T-helper 9 cell (primary cell): ENCODE measurements around the gene IHH.

Source experiments
- DNase-seq: peaks from one replicate; pipeline ENCODE4 v3.0.0-alpha.2; 2020
- total RNA-seq, 2 donors: gene quantifications; one replicate each; lab custom pipeline; 2026; lab: John Stamatoyannopoulos, UW

The IHH gene
- 0.35 to 0.48 reads per million in 2 donors for total RNA-seq

- no peak for DNase-seq
These were observed at the start of gene IHH for GRCh38 chr2:219060821-219061791. TSS of gene IHH (minus strand) at chr2:219060921. CDS start at chr2:219060467, 454 bp downstream.

- DNase-seq = no peak
These were observed 48.8 kb upstream of the IHH start for GRCh38 chr2:219109471-219109870.

DNA sequence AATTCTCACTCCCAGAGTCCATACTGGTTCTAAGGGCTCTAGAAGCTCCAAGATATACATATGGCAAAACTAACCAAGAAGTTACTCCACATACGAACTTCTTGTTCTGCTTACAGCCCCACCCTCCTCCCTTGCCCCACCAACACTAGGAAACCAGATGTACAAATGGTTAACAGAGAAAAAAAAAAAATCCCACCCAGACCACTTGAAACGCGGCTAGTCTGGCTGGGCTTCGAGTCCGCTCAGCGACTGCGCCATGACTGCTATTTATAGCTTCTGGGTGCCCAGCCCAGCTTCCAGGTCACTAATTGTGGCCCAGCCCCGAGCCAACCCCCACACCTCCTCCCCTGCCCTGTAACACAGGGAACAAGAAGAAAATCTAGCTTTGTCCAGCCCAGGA lies 47.0 kb upstream of the IHH start:
- DNase-seq = no peak

GRCh38 chr2:219106251-219106650 lies 45.5 kb upstream of the IHH start:
- DNase-seq = no peak

DNA sequence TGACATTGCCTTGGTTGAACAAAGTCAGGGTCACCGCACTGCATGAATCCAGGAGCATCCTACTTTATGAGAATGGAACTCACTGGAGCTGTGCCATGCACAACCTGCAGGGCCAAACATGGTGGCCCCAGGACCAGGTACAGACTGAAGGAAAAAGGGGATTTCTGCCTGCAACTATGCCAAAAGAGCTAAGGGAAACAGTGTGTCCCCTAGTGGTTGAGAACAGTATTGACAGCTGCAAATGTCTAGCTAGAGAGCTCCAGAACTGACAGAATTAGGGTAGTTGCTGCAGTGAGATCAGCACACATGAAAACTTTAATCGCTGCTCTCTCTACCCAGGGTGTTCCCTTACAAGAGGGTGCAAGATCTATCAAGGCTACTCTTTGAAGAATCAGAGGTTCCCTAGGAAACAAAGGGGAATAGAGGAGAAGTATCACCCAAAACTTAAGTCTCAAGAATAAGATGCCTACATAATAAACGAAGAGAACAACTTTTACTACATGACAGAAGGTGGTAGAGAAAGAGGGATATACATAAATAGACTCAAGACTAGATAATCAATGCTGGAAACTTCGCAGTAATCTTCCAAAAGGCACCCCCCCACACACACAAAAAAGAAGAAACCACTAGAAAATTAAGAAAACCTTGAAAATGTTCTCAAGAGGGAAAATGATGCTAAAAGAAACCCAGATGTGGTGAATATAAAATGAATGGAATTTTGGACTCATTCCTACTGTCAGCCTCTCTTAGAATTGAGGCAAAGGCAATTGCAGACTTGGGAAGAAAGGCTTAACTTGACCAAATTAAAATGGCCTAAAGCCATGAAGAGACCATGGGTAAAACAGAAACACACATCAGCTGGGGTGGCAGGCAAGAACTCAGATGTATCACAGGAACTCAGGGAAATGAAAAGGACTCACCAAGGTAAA lies 43.6 kb upstream of the IHH start:
- DNase-seq = no peak

DNA sequence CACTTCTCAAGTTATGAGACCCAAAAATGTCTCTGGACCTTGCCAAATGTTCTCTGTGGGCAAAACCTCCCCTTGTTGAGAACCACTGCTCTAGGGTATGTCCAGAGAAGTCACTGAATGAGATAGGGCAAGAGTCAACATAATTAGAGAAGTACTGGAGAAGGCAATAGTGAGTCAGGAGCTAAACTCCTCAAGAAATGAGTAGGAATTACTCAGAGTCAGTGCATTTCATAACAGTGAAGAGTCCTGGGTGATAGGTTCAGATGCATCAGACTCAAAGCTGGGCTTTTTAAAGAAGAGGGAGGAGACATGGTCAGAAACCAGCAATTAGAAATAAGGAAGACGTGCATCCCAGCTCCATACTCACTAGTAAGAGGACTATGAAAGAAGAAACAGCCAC lies 38.6 kb upstream of the IHH start:
- DNase-seq = no peak

DNA sequence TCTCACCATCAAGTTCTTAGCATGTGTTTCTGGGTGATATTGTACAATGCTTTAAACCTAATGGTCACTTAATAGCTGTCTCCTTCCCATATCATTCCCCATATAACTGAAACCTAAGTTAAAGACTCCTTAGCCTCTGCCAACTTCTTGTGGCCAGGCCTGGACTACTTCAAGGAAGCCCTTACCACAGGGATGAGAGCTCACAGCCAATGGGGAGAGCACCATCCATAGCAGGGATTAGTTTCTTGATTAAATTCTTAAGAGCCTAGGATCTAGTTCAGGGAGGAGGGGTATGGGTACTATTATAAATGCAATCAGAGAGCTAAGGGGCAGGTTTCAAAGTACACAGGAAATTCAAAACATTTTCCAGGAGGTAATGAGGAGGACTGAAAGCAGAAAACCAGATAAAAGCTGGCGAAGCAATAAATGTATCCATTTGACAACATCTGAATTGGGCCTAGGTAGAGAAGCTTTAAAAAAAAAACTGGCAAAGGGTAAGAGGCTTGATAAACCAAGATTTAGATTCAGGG lies 34.8 kb upstream of the IHH start:
- DNase-seq = no peak

DNA sequence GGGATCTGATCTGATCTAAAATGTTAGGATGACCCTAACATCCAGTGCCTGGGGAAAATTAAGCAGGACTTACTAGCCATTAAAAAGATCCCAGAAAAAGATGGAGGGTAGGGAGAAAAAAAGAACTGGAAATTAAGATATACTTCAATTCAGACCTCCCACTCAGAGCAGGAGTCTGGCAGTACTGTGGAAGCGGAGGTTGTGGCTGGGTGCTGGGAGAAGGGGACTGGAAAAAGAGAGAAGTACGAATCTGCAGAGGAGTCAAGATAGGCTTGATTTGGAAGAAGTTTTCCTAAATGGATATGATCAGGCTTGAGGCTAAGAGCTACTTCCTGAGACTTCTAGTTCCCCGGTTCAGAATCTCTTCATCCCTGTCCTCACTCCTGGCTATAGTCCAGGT lies 33.5 kb upstream of the IHH start:
- no peak for DNase-seq

DNA sequence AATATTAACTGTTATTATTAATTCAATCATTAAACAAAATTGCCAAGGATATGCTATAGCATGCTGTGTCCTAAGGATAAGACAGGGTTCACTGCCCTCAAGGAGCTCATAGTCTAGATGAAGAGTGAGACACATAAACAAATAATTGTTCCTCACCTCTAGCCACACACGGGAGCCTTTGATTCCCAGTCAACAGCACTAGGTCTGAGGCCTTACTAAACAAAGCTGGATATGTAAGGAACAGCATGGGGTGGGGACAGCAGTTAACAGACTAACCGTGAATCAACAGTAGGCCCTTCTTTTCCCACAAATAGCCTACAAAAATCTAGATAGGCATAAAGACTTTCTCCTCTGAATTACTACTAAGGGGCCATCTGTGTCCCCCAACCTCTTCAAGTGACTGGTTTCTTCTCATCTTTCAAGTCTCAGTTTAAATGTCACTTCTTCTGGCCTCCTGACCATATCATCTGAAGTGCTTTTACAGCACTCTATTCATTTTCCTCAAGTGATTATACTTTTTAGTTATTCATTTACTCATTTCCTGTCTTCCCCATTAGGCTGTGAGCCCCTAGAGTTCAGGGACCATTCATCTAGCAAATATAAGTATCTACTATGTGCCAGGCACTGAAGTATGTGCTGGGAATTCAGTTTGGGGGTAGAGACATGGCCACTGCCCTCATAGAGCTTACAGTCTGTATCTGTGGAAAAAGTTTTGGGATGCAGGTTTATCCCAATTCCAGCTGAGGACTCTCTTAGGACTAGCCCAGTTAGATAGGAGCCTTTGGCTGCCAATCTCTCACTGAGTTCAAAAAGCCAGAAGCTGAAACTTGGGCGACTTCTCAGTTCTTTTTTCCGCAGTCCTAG lies 29.9 kb upstream of the IHH start:
- DNase-seq = no peak

- DNase-seq = no peak
These were observed 28.6 kb upstream of the IHH start for GRCh38 chr2:219089330-219089729.

DNA sequence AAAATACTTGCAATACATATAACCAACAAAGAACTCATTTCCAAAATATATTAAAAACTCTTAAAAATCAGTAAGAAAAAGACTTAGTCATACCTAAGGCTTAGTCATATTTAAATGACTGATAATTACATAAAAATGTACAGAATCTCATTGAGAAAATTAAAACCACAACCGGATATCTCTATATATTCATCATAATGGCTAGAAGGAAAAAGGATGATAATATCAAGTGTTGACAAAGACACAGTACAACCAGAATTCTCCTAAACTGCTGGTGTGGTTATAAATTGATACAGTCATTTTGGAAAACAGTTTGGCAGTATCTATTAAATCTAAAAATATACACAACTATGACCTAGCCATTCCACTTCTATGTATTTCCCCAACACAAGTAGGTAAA lies 27.1 kb upstream of the IHH start:
- DNase-seq = no peak

DNA sequence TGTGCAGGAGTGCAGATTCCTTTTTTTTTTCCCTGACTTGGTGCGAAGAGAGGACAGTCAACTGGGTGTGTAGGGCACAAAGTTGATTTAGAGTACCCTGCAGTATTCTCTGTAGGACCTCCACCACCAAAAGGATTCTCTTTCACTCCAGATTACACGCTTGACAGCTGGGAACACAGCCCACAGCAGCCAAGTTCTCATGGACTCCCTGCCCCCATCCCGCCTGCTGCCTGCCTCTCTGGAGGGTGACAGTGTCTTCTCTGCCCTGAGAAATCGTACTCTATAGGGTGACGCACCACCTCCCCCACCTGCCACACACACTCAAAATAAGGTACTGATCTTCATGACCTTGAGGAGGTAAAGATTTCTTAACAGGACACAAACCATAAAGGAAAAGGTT lies 26.6 kb upstream of the IHH start:
- DNase-seq = no peak

DNA sequence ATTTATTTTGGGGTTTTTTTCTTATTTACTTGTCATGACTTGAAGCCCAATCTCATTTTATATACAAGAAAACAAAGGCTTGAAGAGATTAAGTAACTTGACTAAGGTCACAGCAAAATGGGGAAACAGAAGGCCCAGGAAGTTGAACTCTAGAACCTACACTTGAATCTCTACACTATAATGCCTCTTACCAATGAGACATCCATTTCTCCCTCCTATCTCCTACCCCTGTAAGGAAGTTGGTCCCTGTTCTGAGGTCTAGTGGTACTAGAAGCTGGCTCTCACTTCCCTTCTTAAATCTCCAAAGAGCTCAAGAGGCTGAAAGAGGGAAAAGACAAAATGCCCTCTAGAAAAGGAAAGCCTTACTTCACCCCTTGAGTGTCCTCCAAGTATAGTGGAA lies 25.5 kb upstream of the IHH start:
- DNase-seq = no peak

GRCh38 chr2:219084791-219085190 lies 24.1 kb upstream of the IHH start:
- DNase-seq = no peak

GRCh38 chr2:219082332-219082958 lies 21.7 kb upstream of the IHH start:
- DNase-seq = no peak

GRCh38 chr2:219081701-219082331 lies 21.1 kb upstream of the IHH start:
- no peak for DNase-seq

GRCh38 chr2:219081096-219081495 lies 20.4 kb upstream of the IHH start:
- no peak for DNase-seq

DNA sequence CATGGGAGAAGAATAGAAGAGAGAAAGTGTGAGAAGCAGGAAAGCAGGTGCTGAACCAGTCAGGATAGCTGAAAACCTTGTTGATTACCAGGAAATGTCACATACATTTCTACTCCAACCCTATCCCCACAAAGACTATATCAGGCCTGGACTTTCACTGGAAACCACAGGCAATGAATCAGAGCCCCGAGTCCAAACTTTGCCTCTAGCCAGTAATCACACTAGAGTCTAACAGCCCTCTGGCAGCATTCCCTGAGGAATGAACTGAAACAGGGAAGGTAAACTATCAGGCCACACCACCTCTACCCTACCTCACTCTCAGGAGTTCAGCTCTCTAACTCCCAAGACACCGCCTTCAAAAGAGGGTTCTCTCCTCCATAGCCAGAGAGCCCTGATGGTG lies 18.7 kb upstream of the IHH start:
- no peak for DNase-seq

GRCh38 chr2:219078951-219079350 lies 18.2 kb upstream of the IHH start:
- no peak for DNase-seq

DNA sequence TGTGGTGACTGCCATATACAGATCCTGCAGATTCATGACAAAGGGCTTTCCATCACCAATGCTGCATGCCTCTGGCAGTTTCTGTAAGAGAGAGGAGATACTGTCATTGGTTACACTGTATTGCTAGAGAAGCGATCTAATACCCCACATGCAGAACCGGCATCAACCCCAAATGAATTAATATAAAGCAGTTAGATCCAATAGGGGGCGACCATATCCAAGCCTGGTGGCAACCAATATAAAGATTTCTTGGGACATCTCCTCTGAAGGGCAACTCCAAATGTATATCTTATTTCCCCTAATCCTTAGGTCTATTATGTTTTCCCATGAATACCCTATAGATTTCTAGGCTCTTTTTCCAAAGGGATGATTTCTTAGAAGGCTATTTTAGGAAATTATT lies 17.4 kb upstream of the IHH start:
- no peak for DNase-seq

GRCh38 chr2:219076253-219076652 lies 15.5 kb upstream of the IHH start:
- no peak for DNase-seq
